ENCODE data around the gene NPVF.

The NPVF gene

DNA sequence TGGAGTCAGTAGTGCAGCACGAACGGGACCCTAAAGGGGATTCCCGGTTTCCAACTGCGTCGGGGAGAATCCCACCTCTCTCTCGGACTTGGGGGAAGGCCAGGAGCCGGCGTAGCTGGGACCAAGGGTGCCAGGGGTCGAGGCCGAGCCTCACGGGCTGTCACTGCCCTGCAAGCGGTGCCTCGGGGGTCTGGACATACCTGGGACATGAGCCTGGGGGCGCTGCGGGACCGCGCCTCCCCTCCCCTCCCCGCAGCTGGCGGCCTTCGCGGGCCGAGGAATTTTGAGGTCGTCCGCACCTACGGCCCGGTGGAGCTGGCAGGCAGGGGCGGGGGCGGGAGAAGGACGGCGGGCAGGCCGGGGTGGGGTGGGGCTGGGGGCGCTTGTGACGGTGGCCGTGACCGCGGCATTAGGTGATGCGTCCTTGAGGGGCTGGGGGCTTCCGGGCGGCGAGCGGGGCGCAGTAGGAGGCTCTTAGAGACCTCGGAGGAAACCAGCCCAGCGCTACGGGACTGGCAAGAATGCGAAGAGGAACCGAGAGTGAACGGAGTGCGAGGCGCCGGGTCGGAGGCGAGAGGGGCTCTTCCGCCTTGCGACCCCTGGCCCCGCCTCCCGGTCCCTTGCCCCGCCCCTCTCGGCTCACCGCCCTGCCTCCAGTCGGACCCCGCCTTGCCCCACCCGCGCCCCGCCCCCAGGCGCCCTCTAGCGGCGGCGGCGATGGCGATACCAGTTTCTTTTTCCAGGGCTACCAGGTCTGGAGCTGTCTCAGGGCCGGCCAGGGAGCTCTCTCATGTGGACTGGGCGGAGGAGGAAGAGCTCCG is 48.3 kb downstream of the NPVF start:
- FAIRE-seq (peak; percentile 91), DNase-seq (ENCODE audit: insufficient read length, low spot score) (peak; percentile 93)

DNA sequence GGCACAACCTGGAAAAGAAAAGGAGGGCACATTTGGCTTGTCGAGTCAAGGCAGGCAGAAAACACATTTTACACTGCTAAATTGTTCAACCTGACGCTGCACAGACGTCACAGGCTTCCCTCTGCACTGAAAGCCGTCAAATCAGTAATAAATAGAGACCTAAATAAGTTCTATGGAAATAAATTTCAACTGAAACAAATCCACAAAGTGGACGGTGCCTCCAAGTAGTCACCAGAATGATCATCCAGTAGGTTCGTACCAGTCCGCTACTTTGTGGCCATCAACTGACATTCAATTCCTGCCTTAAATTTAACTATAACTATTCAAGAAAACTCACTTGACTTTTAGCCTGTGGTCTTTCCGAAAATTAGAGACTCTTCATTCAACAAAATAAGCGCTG is 49.0 kb downstream of the NPVF start:
- FAIRE-seq: peak; percentile 84
- no peak for DNase-seq (ENCODE audit: insufficient read length, low spot score)
